Measurements from ENCODE around the gene BLOC1S3. TPM values are rescaled to one million over a fixed set of nuclear protein-coding genes. Genes with fewer than 3 reads are reported as not detected.

The BLOC1S3 gene
- total RNA-seq, result 10 to 100 TPM; 21.2 to 22.5 TPM
- polyA plus RNA-seq, result 10 to 100 TPM in 1 of 3 donors, 1 to 10 TPM in 2; 8.4 to 14.4 (median 9.7) TPM
- total RNA-seq, result 3.0 to 13.8 (median 7.6) reads per million in 6 experiments

GRCh38 chr19:45178262-45179071 lies at the start of gene BLOC1S3:
Gene BLOC1S3, plus strand, starts transcription at chr19:45178784. Its CDS starts 513 bp downstream, at chr19:45179297.
- peaks cover 0 to 18% (median 2%) of the 10 kb centered on the region in 3 donors for H3K36me3 Mint-ChIP-seq
- peak; percentile 96 to 100 (median 100) for DNase-seq
- peak within 1 kb of the TSS; percentile 93 to 99 (median 96) for H3K27ac Mint-ChIP-seq
- ATAC-seq, result peak; percentile 85 to 86
- POLR2A ChIA-PET, result interaction anchor here (0.6 to 2.7 kb wide), 18 partner anchors 9 to 724 kb away, joined by 3 to 25 read pairs (median 6); partner anchors contain the start of genes CLASRP, CLPTM1, GEMIN7 and MYPOP
- H3K9me3 Mint-ChIP-seq, result no peaks in the 10 kb centered on the region
- H3K4me1 Mint-ChIP-seq, result peaks cover 16 to 59% (median 50%) of the 10 kb centered on the region in 4 donors
- H3K27me3 Mint-ChIP-seq, result no peaks in the 10 kb centered on the region
- H3K4me3 Mint-ChIP-seq, result peak within 1 kb of the TSS; percentile 88 to 100 (median 94)

- DNase-seq (no peak), ATAC-seq (no peak)
- Mint-ChIP-seq H3K27ac (no peak overlapping the region), H3K4me3 (no peak overlapping the region), H3K27me3 (no peaks in the 10 kb centered on the region), H3K36me3 (peaks cover 0 to 9% (median 0%) of the 10 kb centered on the region in 3 donors), H3K4me1 (peaks cover 11 to 25% (median 18%) of the 10 kb centered on the region in 4 donors), H3K9me3 (no peaks in the 10 kb centered on the region)
- POLR2A ChIA-PET, result no interaction called here
Measured at GRCh38 chr19:45128806-45129205, 49.8 kb upstream of the BLOC1S3 start.

- DNase-seq, result peak in 1 of 10 donors; percentile 51
- H3K9me3 Mint-ChIP-seq, result no peaks in the 10 kb centered on the region
- H3K4me3 Mint-ChIP-seq, result no peak overlapping the region
- peaks cover 8 to 22% (median 15%) of the 10 kb centered on the region in 4 donors for H3K4me1 Mint-ChIP-seq
- no peaks in the 10 kb centered on the region for H3K27me3 Mint-ChIP-seq
- no peak overlapping the region for H3K27ac Mint-ChIP-seq
- H3K36me3 Mint-ChIP-seq, result peaks cover 0 to 10% (median 0%) of the 10 kb centered on the region in 3 donors
- ATAC-seq, result no peak
- POLR2A ChIA-PET, result no interaction called here
Measured at GRCh38 chr19:45130236-45130635, 48.3 kb upstream of the BLOC1S3 start.

- Mint-ChIP-seq H3K36me3 (peaks cover 0 to 10% (median 0%) of the 10 kb centered on the region in 3 donors), H3K27me3 (no peaks in the 10 kb centered on the region), H3K4me3 (no peak overlapping the region), H3K9me3 (no peaks in the 10 kb centered on the region), H3K27ac (peak overlapping the region in 2 of 10 donors; percentile 40 to 79), H3K4me1 (peaks cover 3 to 19% (median 9%) of the 10 kb centered on the region in 4 donors)
- no peak for ATAC-seq
- peak in 1 of 10 donors; percentile 60 for DNase-seq
- POLR2A ChIA-PET, result no interaction called here
Measured at GRCh38 chr19:45130888-45131615, 47.5 kb upstream of the BLOC1S3 start.

GRCh38 chr19:45133661-45134060 lies 44.9 kb upstream of the BLOC1S3 start:
- no peak for ATAC-seq
- H3K27ac Mint-ChIP-seq, result peak overlapping the region in 4 of 10 donors; percentile 15 to 76 (median 20)
- H3K4me3 Mint-ChIP-seq, result no peak overlapping the region
- no peaks in the 10 kb centered on the region for H3K9me3 Mint-ChIP-seq
- peaks cover 0 to 10% (median 0%) of the 10 kb centered on the region in 3 donors for H3K36me3 Mint-ChIP-seq
- no peak for DNase-seq
- POLR2A ChIA-PET, result no interaction called here
- peaks cover 6 to 21% (median 8%) of the 10 kb centered on the region in 4 donors for H3K4me1 Mint-ChIP-seq
- H3K27me3 Mint-ChIP-seq, result no peaks in the 10 kb centered on the region

- Mint-ChIP-seq H3K27ac (no peak overlapping the region), H3K9me3 (no peaks in the 10 kb centered on the region)
- POLR2A ChIA-PET, result interaction anchor here (0.6 to 0.8 kb wide), 3 partner anchors 10 to 77 kb away, joined by 3 to 6 read pairs (median 3); no protein-coding TSS in a partner anchor
Measured at GRCh38 chr19:45135176-45135885, 43.3 kb upstream of the BLOC1S3 start.

GRCh38 chr19:45136507-45137178 lies 41.9 kb upstream of the BLOC1S3 start:
- POLR2A ChIA-PET, result interaction anchor here (0.8 kb wide), 1 partner anchor 10 kb away, joined by 3 read pairs; no protein-coding TSS in a partner anchor
- Mint-ChIP-seq H3K36me3 (peaks cover 0 to 14% (median 0%) of the 10 kb centered on the region in 3 donors), H3K4me1 (peaks cover 4 to 21% (median 8%) of the 10 kb centered on the region in 4 donors), H3K27ac (no peak overlapping the region), H3K27me3 (no peaks in the 10 kb centered on the region), H3K4me3 (peak overlapping the region in 2 of 10 donors; percentile 5 to 65), H3K9me3 (no peaks in the 10 kb centered on the region)
- DNase-seq (no peak), ATAC-seq (no peak)

More at GRCh38 chr19:45135176-45135885, 43.3 kb upstream of the BLOC1S3 start:
- DNase-seq, result no peak
- H3K4me3 Mint-ChIP-seq, result no peak overlapping the region
- H3K4me1 Mint-ChIP-seq, result peaks cover 4 to 21% (median 8%) of the 10 kb centered on the region in 4 donors
- no peaks in the 10 kb centered on the region for H3K27me3 Mint-ChIP-seq
- no peak for ATAC-seq
- H3K36me3 Mint-ChIP-seq, result peaks cover 0 to 10% (median 0%) of the 10 kb centered on the region in 3 donors

- ATAC-seq (no peak), DNase-seq (no peak)
- peaks cover 0 to 17% (median under 1%) of the 10 kb centered on the region in 3 donors for H3K36me3 Mint-ChIP-seq
- peak overlapping the region in 2 of 10 donors; percentile 5 to 65 for H3K4me3 Mint-ChIP-seq
- H3K9me3 Mint-ChIP-seq, result no peaks in the 10 kb centered on the region
- H3K27me3 Mint-ChIP-seq, result no peaks in the 10 kb centered on the region
- peaks cover 4 to 20% (median 8%) of the 10 kb centered on the region in 4 donors for H3K4me1 Mint-ChIP-seq
- POLR2A ChIA-PET, result interaction anchor here (0.8 kb wide), 1 partner anchor 9 kb away, joined by 3 read pairs; no protein-coding TSS in a partner anchor
- peak overlapping the region in 1 of 10 donors; percentile 52 for H3K27ac Mint-ChIP-seq
Measured at GRCh38 chr19:45137179-45137761, 41.3 kb upstream of the BLOC1S3 start.

- POLR2A ChIA-PET, result interaction anchor here (1.0 kb wide), 1 partner anchor 31 kb away, joined by 3 read pairs; no protein-coding TSS in a partner anchor
- DNase-seq, result no peak
- no peaks in the 10 kb centered on the region for H3K27me3 Mint-ChIP-seq
- ATAC-seq, result no peak
- H3K27ac Mint-ChIP-seq, result no peak overlapping the region
- peaks cover 0 to 25% (median 8%) of the 10 kb centered on the region in 3 donors for H3K36me3 Mint-ChIP-seq
- no peaks in the 10 kb centered on the region for H3K9me3 Mint-ChIP-seq
- H3K4me1 Mint-ChIP-seq, result peaks cover 6 to 22% (median 8%) of the 10 kb centered on the region in 4 donors
- no peak overlapping the region for H3K4me3 Mint-ChIP-seq
Measured at GRCh38 chr19:45138303-45138751, 40.3 kb upstream of the BLOC1S3 start.

GRCh38 chr19:45139286-45140143 lies 39.1 kb upstream of the BLOC1S3 start:
- DNase-seq, result no peak
- POLR2A ChIA-PET, result interaction anchor here (0.7 kb wide), 1 partner anchor 25 kb away, joined by 7 read pairs; no protein-coding TSS in a partner anchor
- no peak overlapping the region for H3K4me3 Mint-ChIP-seq
- no peak for ATAC-seq
- no peaks in the 10 kb centered on the region for H3K27me3 Mint-ChIP-seq
- H3K9me3 Mint-ChIP-seq, result no peaks in the 10 kb centered on the region
- H3K4me1 Mint-ChIP-seq, result peaks cover 4 to 12% (median 8%) of the 10 kb centered on the region in 4 donors
- H3K27ac Mint-ChIP-seq, result no peak overlapping the region
- H3K36me3 Mint-ChIP-seq, result peaks cover 0 to 22% (median 8%) of the 10 kb centered on the region in 3 donors

Data from naive thymus-derived CD8-positive, alpha-beta T cell (primary cell).